D341Med (cell line): ENCODE data around the gene TMEM150B.
A peak's percentile ranks its signal among the peaks of the same experiment; 100 is the strongest.

Source experiments
- DNase-seq: peaks from one replicate; pipeline ENCODE4 v3.0.0; 2012; ENCODE audit warnings: low spot score

TMEM150B gene

DNA sequence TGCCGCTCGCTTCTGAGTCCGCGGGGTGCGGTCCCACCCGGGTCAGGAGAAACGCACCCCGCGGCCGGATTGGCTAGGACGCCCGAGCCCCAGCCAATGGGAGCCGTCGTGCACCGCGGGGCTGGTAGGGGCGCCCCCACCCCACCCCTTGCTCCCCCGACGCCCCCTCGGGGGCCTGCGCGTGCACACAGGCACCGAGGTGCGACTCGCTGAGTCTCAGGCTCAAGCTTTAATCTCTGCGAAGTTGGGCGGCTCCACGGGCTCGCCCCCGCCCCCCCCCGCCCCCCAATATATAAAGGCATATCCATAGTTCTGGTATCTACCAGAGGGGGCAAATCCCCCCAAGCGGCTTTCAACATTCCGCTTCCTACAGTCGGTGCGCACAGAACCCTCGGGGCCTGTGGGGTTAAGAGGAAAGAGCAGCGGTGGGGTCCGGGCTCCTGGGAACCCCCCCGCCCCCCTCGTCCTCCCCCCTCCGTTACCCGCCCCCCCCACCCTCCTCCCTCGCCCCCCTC, 29.6 kb upstream of the TMEM150B start, which contains the start of gene COX6B2:
Gene COX6B2 (minus strand): TSS at position 22 of the 515 bp plus-strand sequence. CDS start 198 bp downstream, outside the sequence.
- peak; percentile 68 for DNase-seq

DNA sequence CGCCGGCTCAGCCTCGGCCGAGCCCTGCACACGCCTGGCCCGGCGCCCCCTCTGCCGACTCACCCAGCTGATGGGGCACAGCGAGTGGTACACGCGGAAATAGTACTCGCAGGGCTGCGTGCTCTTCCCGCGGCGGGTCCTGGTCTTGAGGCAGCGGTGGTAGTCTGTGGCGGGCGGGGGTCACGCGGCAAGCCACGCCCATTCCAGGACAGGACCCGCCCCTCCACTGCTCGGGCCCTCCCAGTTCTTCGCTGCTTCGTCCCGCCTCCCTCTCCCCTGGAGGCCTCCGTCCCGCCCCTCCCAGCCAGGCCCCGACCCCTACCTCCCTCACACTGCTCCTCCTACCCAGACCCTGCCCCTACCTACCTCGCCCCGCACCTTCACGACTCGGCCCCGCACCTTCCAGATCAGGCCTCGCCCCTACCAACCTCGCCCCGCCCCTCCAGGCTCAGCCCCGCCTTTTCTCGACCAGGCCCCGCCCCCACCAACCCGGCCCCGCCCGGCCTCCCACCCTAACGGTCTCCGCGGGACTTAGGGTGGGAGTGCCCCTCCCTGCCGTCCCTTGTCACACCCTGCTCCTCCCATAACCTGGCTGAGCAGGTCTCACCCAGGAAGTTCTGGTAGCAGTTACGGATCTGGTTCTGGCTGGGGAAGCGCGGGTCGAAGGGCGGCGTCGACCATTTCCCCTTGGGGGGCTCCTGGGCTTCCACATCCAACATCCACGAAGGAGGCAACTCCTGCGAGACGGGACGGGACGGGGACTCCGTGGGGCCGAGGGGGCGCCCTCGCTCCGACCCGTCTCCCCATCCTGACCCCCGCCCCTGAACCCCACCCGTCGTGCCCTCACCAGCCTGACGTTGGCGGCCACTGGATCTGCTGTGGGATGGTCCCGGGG, 28.9 kb upstream of the TMEM150B start:
- peak; percentile 93 for DNase-seq

DNA sequence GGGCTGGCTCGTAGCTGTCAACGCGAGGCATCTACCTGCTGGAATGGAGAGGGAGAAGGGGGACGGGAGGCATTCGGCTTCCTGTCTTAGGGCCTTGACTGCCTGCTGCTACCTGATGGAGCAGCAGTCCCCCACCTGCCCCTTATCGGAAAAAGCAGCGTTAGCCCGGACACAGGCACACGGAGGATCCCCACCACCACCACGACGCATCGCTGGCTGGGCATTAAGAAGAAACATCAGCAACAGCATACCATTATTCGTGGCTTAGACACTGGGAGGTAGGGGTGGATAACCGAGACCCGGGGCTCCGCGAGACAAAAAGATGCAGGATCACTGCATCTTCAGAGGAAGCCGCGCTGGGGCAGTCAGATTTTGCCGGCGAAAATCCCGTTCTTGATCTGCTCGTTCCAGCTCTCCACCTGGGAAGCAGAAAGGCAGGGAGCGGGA, 28.2 kb upstream of the TMEM150B start:
- DNase-seq: no peak

DNA sequence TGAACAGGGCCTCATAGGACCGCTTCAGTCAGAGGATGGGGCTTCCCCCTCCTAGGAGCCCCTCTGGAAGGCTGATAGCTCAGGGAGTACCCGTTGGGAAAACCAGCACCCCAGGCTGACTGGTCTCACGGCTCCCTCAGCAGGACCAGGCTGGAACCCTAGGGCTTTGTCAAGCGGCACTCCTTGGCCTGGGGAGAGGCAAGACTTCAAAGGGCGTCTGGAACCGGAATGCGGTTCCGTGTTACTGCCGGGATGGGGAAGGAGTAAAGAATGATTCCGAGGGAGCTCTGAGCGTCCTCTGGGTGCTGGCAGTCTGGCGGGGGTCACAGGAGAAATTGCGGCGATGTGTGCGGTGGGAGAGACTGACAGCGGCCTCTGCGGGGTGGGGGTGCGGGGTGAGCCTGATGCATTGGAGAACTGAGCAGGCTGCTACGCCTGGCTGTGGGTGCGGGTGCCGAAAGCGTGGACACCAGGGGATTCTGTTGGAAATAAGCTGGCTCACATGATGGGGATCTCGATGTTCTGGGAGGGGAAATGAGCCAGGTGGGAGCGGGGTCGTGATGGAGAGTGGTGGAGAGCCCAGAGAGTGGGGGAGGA, 27.5 kb upstream of the TMEM150B start:
- no peak for DNase-seq

DNA sequence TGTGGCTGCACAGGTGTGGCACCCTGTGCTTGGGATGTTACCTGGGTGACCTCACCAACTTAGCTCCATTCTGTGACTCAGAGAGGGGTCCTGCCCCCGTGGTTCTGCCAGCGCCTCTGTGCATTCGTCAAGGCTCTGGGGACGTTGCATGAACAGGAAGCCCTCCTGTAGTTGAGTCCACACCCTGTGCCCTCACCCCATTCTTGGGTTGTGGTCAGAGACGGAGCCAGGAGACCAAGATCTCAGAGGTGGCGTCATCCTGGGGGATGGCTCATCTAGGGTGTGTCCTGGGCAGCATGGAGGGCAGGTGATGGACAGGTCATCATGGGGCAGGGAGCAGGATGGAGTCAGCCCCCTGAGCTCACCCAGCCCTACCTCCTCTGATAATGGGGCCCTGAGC, 26.9 kb upstream of the TMEM150B start:
- DNase-seq: no peak

DNA sequence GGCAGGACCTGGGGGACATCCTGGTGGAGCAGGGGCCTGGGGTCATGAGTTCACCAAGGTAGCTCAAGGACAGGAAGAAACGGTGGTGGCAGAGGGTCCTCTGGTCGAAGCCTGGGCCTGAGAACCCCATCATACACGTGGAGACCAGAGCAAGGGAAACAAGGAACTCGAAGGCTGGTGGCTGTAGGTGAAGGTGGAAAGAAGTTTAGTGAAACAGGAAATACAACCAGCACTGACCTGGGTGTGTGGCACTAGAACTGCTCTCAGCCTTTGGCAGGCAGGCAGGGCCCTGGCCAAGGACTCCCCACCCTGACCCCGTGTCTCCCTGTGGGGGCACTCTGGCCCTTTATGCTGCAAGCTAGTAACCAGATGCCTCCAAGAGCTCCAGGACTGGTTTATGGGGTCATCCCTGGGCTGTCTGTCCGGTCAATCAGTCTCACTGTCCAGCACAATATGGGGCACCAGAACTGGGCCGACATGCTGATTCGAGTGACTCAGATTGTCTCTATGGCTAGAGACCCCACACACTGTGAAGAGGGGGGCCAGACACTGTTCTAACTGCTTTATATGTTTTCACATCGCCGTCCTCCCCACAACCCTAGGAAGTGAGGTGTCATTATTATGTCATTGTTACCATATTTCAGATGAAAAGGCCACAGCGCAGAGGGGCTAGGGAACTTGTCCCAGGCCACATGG, 25.6 kb upstream of the TMEM150B start:
- no peak for DNase-seq

DNA sequence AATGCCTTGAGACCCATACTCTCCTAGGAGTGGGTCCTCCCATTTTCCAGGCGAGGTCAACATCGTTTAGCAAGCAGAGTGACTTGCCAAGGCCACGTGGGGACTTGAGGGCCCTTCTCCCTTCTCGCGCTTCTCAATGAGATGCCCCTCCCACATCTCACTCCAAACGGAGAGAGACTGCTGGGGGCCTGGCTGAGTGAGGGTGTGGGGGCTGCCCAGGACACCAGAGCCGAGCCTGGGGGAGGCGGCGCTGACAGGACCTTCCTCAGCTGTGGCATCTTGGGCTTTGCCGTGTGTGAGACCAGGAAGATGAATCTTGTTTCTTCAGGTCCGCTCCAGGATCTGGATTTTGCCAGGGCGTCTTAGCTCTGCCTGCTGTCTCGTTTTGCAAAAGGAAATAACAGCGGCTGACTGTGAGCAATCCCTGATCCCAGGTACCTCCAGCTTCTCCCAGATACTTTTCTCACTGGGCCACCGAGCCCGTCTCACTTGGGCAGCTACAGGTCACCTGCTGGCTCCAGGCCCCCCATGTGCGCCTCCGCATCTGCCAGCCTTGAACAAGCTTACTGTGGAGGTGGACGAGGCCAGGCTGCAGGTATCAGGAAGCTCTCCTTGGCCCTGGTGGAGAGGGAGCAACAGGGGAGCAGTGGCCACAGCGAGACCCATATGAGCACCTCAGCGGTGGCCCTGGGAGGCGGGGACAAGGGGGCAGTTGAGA, 23.3 kb upstream of the TMEM150B start:
- DNase-seq: no peak

DNA sequence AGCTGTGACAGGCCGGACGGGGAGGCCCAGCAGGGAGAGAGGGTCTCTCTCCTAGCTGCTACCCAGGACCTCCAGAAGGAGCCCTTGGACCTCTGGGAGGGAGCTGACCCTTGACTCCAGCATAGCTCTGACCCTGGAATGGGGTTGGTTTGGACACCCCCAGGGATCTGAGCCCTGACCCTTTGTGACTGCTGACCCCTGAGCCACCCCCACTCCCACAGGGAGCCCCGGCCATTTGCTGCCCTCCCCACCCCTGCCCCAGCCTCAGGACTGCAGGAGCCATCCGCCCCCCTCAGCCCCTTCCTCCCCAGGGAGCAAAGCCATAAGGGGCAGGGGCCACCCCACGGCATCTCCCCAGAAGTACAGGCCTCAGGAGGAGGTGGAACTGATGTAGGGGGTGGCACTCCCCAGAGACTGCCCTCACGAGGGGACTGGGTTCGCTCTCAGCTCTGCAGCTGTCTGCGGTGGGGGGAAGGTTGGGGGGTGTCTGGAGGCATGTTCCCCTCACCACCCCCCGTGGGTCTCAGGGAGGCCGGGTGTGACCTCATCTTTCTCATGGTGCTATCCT, 22.4 kb upstream of the TMEM150B start:
- no peak for DNase-seq

DNA sequence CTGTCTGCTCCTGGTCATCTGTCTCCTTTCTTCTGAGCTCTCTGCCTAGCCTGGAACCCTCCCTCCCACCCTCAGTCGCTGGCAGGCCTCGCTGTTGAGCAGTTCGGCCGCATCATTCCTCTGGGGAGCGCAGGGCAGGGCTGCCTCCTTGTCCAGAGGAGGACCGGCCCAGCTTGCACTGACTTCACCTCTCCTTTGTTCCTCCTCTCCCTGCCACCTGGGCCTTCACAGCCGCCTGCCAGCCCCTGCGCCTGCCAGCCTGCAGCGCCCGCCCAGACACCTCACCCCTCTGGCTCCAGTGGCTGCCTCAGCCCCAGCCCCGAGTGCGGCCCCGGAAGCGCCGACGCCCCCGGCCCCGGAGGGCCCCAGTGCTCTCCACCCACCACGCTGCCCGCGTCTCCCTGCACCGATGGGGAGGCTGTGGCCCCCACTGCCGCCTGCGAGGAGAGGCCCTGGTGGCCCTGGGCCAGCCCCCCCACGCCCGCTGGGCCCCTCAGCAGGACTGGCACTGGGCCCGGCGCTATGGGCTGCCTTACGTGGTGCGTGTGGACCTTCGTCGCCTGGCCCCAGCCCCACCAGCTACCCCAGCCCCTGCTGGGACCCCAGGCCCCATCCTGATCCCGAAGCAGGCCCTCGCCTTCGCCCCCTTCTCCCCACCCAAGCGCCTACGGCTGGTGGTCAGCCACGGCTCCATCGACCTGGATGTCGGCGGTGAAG, 21.7 kb upstream of the TMEM150B start:
- no peak for DNase-seq

DNA sequence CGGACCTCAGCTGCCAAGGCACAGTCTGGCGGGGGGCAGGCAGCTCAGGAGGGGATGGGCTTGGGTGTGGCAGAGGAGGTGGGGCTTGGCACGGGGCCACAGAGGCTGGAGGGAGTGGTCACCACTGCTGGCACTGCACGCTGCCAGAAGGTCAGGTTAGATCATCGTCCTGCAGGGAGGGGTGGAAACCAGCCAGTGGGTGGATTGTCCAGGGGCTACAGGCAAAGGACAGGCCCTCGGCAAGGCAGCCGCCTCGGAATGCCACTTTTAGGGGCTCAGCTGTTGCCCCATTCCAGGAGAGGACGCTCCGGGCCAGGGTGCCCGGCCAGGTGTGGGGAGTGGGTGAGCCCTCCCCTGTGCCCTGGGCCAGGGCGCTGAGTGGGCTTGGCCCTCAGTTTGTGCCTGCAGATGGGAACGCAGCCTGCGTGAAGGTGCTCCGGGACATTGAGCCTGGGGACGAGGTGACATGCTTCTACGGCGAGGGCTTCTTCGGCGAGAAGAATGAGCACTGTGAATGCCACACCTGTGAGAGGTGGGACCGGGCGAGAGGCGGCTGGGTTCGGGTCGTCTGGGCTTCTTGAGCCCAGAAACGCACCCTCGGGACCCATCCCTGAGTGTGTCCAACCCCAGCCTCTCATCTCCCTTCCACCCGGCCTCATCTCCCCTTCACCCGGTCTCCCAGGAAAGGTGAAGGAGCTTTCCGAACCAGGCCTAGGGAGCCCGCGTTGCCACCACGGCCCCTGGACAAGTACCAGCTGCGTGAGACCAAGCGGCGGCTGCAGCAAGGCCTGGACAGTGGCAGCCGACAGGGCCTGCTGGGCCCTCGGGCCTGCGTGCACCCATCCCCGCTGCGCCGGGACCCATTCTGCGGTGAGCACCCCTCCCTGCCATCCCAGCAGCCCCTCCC, 20.9 kb upstream of the TMEM150B start:
- no peak for DNase-seq

DNA sequence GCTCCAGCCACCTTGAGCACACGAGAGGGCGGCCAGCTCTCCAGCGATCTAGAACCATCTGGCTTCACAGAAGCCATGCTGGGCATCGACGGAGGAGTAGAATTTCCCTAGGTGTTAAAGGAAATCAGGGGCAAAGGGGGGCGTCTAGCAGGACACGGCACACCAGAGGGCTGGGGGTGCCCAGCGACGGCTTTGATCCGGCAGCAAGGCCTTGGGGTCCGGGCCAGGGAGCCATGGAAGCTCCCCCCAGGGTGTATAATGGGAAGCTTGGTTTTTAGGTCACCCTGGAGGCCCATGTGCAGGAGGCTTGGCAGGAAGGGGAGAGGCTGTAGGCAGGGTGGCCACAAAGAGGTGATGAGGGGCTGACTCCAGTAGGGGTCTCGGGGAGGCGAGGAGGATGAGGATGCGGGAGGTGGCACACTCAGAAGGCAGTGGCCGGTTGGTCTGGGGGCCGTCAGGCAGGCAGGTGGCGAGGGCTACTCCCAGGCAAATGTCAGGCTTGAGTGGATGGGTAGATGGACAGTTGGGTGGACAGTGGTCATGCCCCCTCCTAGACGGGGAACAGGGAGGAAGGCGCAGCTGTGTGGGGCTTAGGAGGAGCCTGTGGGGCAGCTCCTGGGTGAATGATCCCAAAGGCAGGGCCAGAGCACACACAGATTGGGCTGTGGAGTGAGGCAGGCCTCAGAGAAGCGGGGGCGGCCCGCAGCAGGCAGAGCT, 20.1 kb upstream of the TMEM150B start:
- DNase-seq: no peak

DNA sequence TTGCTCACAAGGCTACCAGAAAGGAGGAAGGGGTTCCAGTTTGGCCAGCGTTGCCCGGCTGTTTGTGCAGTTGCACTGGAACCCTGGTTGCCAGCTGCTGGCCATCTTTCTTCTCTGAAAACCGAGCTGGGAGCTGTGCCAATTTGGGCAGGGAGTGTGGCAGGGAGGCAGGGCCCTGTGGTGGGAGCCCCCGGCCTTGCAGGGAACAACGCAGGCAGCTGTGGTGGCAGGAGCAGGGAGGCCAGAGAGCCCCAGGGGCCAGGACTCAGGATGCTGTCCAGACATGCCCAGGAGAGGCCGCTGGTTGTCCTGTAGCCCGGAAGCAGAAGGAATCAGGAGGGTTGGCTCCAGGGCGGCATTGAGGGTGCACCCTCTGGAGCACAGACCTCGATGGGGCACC, 19.3 kb upstream of the TMEM150B start:
- DNase-seq: no peak

DNA sequence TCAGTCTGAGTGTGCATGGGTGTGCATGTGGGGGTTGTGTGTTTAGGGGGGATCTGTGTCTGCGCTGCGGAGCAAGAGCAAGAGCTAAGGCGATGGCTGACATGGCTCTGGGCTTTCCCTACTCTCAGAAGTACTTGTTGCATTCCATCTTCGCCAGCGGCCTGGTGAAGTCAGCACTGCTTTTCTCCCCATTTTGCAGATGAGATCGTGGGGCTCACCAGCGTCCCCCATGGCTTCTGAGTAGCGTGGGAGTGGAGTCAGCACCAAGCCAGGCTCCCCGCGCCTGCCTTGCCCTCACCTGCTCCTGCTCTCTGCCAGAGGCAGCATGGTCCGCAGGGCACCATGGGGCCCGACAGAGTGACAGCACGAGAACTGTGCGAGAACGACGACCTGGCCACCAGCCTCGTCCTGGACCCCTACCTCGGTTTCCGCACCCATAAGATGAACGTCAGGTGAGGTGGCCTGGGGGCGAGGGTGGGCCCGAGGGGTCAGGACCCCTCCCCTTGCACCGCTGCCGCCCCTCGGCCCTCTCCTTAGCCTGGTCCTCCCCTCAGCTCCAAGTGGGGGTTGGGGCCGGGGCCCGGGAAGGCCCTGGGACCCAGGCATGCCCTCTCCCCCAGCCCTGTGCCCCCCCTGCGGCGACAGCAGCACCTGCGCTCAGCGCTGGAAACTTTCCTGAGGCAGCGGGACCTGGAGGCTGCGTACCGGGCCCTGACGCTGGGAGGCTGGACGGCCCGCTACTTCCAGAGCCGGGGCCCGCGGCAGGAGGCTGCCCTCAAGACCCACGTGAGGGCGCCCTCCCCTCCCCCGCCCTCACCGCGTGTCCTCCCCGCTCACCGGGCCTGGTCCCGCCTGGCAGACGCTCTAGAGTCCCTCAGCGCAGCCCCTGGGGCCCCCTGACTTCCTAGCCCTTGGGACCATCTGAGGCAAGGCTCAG, 16.7 kb upstream of the TMEM150B start:
- DNase-seq: no peak

DNA sequence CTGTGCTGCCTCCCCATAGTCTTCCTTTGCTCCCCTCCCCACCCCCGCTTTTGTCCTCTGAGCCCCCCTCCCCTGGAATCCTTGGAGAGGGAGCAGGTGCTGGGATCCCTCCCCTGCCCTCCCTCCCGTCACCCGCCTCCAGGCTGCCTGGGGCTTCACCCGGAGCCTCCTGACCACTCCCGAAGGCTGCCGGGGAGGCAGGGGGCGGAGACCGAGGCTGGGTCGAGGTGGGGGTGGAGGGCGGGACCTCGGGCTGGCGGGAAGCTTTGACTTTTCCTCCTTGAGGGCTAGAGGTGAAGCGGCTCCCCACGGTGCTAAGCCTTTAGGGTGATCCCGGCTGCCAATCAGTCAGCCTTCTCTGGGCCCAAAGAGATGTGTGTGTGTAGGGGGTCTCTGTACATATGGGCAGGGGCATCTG, 16.0 kb upstream of the TMEM150B start:
- peak; percentile 91 for DNase-seq

DNA sequence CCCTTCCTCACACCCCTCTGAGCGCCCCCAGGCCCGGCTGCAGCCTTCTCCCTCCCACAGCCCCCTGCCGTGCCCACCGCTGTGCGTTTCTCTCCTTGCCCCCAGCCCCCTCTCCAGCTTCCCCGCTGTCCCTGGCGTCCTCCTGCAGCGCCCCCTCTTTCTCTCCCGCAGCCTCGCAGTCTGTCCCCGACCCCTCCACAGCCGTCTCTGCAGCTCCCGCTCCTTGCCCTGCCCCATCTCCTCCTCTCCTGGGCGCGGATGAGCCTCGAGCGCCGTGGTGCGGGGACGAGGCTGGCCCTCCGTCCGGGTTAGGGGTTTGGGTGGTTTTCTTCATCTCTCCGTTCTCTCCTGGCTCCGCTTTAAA, 15.6 kb upstream of the TMEM150B start:
- peak; percentile 69 for DNase-seq

DNA sequence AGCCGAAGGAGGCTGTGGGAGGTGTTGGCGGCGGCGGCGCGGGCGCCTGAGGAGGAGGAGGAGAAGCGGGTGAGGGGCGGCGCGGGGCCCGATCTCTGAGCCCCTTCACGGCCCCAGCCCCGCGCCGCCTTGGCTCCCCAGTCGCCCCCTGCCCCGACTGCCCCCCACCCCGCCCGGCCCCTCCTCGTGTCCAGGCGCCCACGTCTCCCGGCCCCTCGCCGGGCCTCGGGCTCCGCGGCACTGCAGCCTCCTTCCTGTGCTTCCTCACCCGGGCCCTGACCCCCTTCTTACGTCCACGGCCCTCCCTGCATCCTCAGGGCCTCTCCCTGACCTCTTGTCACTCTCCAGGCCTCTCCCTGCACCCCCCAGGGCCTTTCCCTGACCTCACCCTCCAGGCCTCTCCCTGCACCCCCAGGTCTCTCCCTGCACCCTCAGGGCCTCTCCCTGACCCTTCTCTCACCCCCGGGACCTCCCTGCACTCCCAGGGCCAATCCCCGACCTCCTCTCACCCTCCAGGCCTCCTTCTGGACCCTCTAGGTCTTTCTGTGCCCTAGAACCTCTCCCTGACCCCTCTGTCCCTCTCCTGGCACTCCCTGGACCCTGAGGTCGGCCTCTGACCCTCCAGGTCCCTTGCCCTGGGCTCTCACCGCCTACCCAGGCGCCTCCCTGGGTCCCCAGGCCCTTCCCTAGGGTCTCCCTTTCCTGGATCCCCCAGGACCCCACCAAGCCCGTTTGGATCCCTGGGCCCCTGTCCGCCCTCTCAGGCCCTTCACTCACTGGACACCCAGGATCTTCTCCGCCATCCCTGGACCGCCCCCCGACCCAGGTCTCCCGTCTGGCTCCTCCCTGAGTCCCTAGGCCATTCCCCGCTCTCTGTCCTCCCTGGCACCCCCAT, 15.0 kb upstream of the TMEM150B start:
- DNase-seq: no peak
